Peyer's patch (tissue), 4 donors: ENCODE data around the gene UCK2. TPM values are rescaled to one million over a fixed set of nuclear protein-coding genes. Genes with fewer than 3 reads are reported as not detected.
A peak's percentile ranks its signal among the peaks of the same experiment; 100 is the strongest.

Source experiments
- DNase-seq, 3 donors: peaks; one replicate each; pipeline ENCODE4 v3.0.0-alpha.2; 2017 to 2019
- H3K27ac ChIP-seq, 4 donors: fragments of 200-600 bp; sonication (generic); one replicate each; pipeline ENCODE4 v1.5.1; 2016 to 2019
- H3K27me3 ChIP-seq, 2 donors: fragments of 200-600 bp; sonication (generic); one replicate each; pipeline ENCODE4 v1.5.1; 2019
- H3K36me3 ChIP-seq, 3 donors: fragments of 200-600 bp; sonication (generic); one replicate each; pipeline ENCODE4 v1.5.1; 2016 to 2019
- H3K4me1 ChIP-seq, 4 donors: fragments of 200-600 bp; sonication (generic); one replicate each; pipeline ENCODE4 v1.5.1; 2016 to 2019
- H3K4me3 ChIP-seq, 4 donors: fragments of 200-600 bp; sonication (generic); 1 replicate in 3 of 4; 2 replicates in 1 of 4; pipeline ENCODE4 v1.5.1; 2016 to 2019; ENCODE audit warnings: mild to moderate bottlenecking in 1 of 4
- H3K9me3 ChIP-seq, 4 donors: fragments of 200-600 bp; sonication (generic); one replicate each; pipeline ENCODE4 v1.5.1; 2016 to 2019; ENCODE audit warnings: mild to moderate bottlenecking in 1 of 4
- POLR2A ChIP-seq, 2 donors: fragments of 450-650 bp; IDR thresholded peaks; one replicate each; pipeline ENCODE4 v1.5.1; 2017; ENCODE audit warnings: antibody characterized with exemption in 2 of 2, mild to moderate bottlenecking in 2 of 2, moderate library complexity in 2 of 2
- total RNA-seq, 4 donors: library from RNA; depleted of rRNA; stranded (reverse); fragments of >200 nt; gene quantifications; one replicate each; pipeline ENCODE4 v1.1.0, GENCODE V29; 2016
- TF ChIP-seq, protein P1 (sequence below), 6 experiments: fragments of 450-650 bp in 4 of 6; fragments of 200-600 bp in 2 of 6; sonication (generic) in 1 of 6; IDR thresholded peaks; one replicate each; pipeline ENCODE4 v1.5.1; 2017 to 2019; ENCODE audit warnings: antibody characterized with exemption in 6 of 6, mild to moderate bottlenecking in 3 of 6, moderate library complexity in 1 of 6

UCK2 gene
- total RNA-seq, 4 donors from 2014 or later: 36.3 to 117 (median 84.7) TPM

DNA sequence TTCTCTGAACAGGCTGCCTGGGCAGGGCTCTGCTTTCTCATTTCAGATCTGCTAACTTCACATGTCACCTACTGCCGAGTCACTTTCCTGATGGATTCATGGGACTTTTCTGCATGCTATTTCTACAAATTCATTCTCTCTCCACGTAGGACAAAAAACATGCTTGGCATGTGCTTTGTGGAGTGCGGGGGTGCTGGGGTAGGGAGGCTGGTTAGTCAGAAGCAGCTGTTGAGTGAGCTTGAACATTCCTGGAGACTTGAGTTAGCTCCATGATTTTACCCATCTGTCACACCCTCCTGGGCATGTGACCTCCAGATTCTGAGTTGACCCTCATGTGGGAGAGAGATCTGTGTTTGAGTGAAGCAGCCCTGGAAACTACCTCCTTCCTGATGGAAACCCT, 71.4 kb downstream of the UCK2 start:
- H3K4me1 ChIP-seq: no peaks in the 10 kb centered on the region
- H3K36me3 ChIP-seq: peaks cover 0 to 33% (median 0%) of the 10 kb centered on the region in 3 donors
- peak overlapping the region in 1 of 4 donors; percentile 10 for H3K27ac ChIP-seq

DNA sequence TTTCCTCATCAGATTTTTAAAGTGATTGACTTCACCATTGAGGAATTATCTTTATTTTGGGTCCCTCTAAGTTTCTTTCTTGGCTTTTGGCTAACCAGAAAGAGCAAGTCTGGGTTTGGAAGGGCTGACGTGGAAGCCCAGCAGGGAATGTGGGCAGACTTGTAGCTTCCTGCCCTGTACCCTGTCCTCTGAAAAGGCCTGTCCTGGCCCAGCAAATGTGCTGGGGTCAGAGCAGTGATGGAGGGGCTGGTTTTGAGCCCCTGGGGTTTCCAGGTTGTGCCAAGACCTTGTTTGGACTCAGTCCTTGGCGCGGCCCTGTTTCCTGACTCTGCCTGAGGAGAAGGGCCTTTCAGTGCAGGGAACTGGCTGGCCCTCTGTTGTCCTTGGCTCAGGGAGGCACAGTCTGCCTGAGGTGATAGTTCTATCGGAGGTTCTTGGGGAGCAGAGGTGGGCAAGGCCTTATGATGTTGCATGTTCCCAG, 72.1 kb downstream of the UCK2 start:
- H3K4me1 ChIP-seq: no peaks in the 10 kb centered on the region
- DNase-seq: no peak
- H3K27ac ChIP-seq: peak overlapping the region in 1 of 4 donors; percentile 10
- H3K27me3 ChIP-seq: no peaks in the 10 kb centered on the region
- no peaks in the 10 kb centered on the region for H3K9me3 ChIP-seq
- H3K36me3 ChIP-seq: peaks cover 0 to 33% (median 0%) of the 10 kb centered on the region in 3 donors
- TF ChIP-seq, protein P1, sequence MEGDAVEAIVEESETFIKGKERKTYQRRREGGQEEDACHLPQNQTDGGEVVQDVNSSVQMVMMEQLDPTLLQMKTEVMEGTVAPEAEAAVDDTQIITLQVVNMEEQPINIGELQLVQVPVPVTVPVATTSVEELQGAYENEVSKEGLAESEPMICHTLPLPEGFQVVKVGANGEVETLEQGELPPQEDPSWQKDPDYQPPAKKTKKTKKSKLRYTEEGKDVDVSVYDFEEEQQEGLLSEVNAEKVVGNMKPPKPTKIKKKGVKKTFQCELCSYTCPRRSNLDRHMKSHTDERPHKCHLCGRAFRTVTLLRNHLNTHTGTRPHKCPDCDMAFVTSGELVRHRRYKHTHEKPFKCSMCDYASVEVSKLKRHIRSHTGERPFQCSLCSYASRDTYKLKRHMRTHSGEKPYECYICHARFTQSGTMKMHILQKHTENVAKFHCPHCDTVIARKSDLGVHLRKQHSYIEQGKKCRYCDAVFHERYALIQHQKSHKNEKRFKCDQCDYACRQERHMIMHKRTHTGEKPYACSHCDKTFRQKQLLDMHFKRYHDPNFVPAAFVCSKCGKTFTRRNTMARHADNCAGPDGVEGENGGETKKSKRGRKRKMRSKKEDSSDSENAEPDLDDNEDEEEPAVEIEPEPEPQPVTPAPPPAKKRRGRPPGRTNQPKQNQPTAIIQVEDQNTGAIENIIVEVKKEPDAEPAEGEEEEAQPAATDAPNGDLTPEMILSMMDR (IDR thresholded peaks at IDR 0.05): no peak
- no peak for TF ChIP-seq POLR2A (IDR thresholded peaks at IDR 0.05)
- H3K4me3 ChIP-seq: no peak overlapping the region

More for the DNA sequence above, 71.4 kb downstream of the UCK2 start:
- TF ChIP-seq, protein P1 (IDR thresholded peaks at IDR 0.05): no peak
- no peak for TF ChIP-seq POLR2A (IDR thresholded peaks at IDR 0.05)
- no peaks in the 10 kb centered on the region for H3K27me3 ChIP-seq
- no peaks in the 10 kb centered on the region for H3K9me3 ChIP-seq
- no peak overlapping the region for H3K4me3 ChIP-seq
- no peak for DNase-seq

DNA sequence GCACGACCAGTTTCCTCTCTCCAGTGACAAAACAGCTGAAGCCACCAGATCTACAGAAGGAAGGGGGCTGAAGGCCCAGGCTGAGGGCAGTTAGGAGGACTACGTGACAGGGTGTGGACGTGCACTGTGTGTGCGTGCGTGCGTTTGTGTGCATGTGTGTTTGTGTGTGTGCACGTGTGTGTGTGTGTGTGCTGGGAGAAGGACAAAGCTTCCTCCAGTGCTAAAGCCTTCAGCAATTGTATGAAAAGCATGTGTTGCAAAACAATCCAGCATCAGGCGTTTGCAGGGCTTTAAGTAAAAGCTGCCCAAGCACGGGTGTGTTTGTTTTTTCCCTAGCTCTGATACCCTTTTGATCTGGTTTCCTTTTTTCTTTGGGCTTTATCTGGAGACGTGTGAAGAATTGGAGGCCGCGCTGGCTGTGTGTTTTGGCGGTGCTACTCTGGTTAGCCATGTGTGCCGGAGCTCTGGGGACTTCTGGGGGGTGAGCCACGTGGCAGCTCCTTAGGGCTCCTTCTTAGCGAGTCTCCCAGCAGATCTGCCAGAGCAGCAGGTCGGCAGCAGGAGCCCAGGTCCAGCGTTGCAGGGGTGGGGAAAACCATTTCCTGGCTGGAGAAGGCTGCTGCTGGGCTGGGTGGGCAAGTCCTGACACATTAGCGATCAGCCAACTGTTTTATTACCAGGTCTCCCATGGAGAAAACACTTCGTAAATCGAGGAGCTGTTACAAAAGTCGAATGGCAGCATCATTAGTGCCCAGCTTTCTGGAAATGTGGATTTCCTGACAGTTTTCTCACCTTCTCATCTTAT, 73.4 kb downstream of the UCK2 start:
- H3K4me1 ChIP-seq: no peaks in the 10 kb centered on the region
- H3K4me3 ChIP-seq: no peak overlapping the region
- TF ChIP-seq POLR2A (IDR thresholded peaks at IDR 0.05): no peak
- TF ChIP-seq, protein P1 (IDR thresholded peaks at IDR 0.05): no peak
- no peaks in the 10 kb centered on the region for H3K27me3 ChIP-seq
- no peak for DNase-seq
- H3K9me3 ChIP-seq: no peaks in the 10 kb centered on the region
- H3K27ac ChIP-seq: no peak overlapping the region
- H3K36me3 ChIP-seq: peaks cover 0 to 35% (median 0%) of the 10 kb centered on the region in 3 donors

DNA sequence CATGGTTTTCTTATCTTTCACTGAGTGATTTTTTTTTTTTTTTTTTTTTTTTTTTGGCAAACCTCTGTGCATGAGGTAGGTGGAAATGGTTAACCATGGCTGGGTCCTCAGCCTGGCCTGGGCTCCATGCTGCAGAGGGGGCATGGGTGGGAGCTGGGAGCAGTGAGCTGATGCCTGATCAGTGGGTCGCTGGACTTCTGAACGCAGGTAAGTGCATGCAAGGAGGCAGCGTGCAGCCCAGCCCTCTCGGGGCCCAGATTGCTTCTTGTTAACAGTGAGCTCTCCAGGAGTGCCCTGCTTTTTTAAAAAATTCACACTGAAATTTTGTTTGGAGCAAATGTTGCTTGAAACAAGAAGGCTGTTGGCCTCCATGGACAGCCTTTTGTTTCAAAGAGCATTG, 75.2 kb downstream of the UCK2 start:
- H3K4me3 ChIP-seq: no peak overlapping the region
- H3K9me3 ChIP-seq: no peaks in the 10 kb centered on the region
- H3K4me1 ChIP-seq: no peaks in the 10 kb centered on the region
- TF ChIP-seq POLR2A (IDR thresholded peaks at IDR 0.05): no peak
- TF ChIP-seq, protein P1 (IDR thresholded peaks at IDR 0.05): no peak
- peaks cover 0 to 33% (median 0%) of the 10 kb centered on the region in 3 donors for H3K36me3 ChIP-seq
- DNase-seq: no peak
- no peaks in the 10 kb centered on the region for H3K27me3 ChIP-seq
- H3K27ac ChIP-seq: no peak overlapping the region

DNA sequence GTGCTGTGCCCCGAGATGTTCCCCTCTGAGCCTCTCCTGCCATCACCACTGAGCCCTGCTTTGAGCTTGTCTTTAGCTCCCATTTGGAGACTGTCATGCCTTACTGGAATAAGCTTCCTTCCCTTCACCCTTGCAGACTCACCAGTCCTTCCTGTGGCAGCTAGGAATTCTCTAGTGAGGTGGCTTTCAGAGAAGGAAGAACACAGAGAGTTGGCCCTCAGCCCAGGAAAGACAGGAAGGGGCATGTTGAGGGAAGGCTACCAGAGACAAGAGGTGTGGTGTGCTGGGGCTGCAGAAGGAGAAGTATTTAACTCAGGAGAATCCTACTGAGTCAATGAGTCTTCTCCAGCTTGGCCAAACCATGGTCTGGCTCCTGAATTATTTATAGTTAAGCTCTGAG, 76.3 kb downstream of the UCK2 start:
- Histone ChIP-seq H3K4me1 (no peaks in the 10 kb centered on the region), H3K4me3 (no peak overlapping the region), H3K27ac (no peak overlapping the region), H3K36me3 (peaks cover 0 to 42% (median 0%) of the 10 kb centered on the region in 3 donors), H3K27me3 (no peaks in the 10 kb centered on the region), H3K9me3 (no peaks in the 10 kb centered on the region)
- TF ChIP-seq, protein P1 (IDR thresholded peaks at IDR 0.05): no peak
- TF ChIP-seq POLR2A (IDR thresholded peaks at IDR 0.05): no peak
- no peak for DNase-seq
